SK-N-MC (cell line): ENCODE data around the gene ADARB1.

Source experiments
- EZH2 ChIP-seq: fragments of 200-600 bp; sonication (generic); IDR thresholded peaks from one replicate; pipeline ENCODE4 v1.6.1; 2017; ENCODE audit warnings: antibody characterized with exemption
- FOXP2 ChIP-seq: optimal IDR thresholded peaks from 2 replicates; pipeline ENCODE3; 2011; ENCODE audit warnings: mild to moderate bottlenecking, moderate library complexity; ENCODE audit not compliant: insufficient read depth; ENCODE audit errors: extremely low read length, control extremely low read depth
- POLR2AphosphoS5 ChIP-seq: IDR thresholded peaks from 2 replicates; pipeline ENCODE4 v1.6.1; 2012; ENCODE audit warnings: mild to moderate bottlenecking, low read depth, low read length, borderline replicate concordance

- TF ChIP-seq FOXP2 (no peak), EZH2 (no peak), POLR2AphosphoS5 (no peak)
These were observed 104.6 kb downstream of the ADARB1 start for GRCh38 chr21:45178971-45179370.
